Hepatocyte (in vitro differentiated cells): ENCODE measurements around the gene GIMAP8.

ENCODE experiments used
- EZH2phosphoT487 ChIP-seq: fragments of 200-600 bp; sonication (generic); IDR thresholded peaks from one replicate; pipeline ENCODE4 v1.6.1; 2018; ENCODE audit warnings: antibody characterized with exemption, mild to moderate bottlenecking, low read depth, moderate library complexity; ENCODE audit not compliant: unreplicated experiment, severe bottlenecking
- TF ChIP-seq, protein P1 (sequence below): fragments of 200-600 bp; sonication (generic); IDR thresholded peaks from 2 replicates; pipeline ENCODE4 v1.5.1; 2016; ENCODE audit warnings: antibody characterized with exemption, mild to moderate bottlenecking; ENCODE audit not compliant: poor library complexity

DNA sequence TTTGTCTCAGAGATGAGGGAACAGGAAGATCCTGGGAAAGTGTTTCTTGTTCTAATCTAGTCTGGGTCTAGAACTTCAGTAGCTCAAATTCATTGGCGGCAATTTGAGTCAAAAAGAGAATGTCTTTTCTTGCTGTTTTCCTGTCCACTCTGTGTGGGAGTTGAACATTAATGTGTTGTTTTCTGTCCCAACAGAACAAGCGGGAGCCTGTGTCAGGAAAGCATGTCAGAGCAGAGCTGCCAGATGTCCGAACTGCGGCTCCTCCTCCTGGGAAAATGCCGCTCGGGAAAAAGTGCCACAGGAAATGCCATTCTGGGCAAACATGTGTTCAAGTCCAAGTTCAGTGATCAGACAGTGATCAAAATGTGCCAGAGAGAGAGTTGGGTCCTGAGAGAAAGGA lies 16.0 kb downstream of the GIMAP8 start:
- TF ChIP-seq, protein P1, sequence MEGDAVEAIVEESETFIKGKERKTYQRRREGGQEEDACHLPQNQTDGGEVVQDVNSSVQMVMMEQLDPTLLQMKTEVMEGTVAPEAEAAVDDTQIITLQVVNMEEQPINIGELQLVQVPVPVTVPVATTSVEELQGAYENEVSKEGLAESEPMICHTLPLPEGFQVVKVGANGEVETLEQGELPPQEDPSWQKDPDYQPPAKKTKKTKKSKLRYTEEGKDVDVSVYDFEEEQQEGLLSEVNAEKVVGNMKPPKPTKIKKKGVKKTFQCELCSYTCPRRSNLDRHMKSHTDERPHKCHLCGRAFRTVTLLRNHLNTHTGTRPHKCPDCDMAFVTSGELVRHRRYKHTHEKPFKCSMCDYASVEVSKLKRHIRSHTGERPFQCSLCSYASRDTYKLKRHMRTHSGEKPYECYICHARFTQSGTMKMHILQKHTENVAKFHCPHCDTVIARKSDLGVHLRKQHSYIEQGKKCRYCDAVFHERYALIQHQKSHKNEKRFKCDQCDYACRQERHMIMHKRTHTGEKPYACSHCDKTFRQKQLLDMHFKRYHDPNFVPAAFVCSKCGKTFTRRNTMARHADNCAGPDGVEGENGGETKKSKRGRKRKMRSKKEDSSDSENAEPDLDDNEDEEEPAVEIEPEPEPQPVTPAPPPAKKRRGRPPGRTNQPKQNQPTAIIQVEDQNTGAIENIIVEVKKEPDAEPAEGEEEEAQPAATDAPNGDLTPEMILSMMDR: no peak
- no peak for TF ChIP-seq EZH2phosphoT487
